ENCODE data around the gene DAPK2. TPM values are rescaled to one million over a fixed set of nuclear protein-coding genes. Genes with fewer than 3 reads are reported as not detected.
A peak's percentile ranks its signal among the peaks of the same experiment; 100 is the strongest.

DAPK2 gene
- total RNA-seq, 2 donors from 2014 or later, result 13.8 to 40.4 TPM

GRCh38 chr15:63948971-63949370 is 97.3 kb downstream of the DAPK2 start:
- DNase-seq (ENCODE audit: low spot score), result no peak
- Histone ChIP-seq H3K9me3 (no peaks in the 10 kb centered on the region), H3K4me3 (no peak overlapping the region), H3K27ac (no peak overlapping the region), H3K27me3 (replicated peaks; ENCODE audit: insufficient read depth) (no peaks in the 10 kb centered on the region), H3K4me1 (replicated peaks) (no peaks in the 10 kb centered on the region), H3K36me3 (no peaks in the 10 kb centered on the region)
- TF ChIP-seq POLR2A (IDR thresholded peaks at IDR 0.05), result no peak
- no peak for TF ChIP-seq POLR2AphosphoS5 (IDR thresholded peaks at IDR 0.05)
- TF ChIP-seq CTCF (IDR thresholded peaks at IDR 0.05), result no peak
- 97% methylated on average over 2 of the region's 2 CpGs for WGBS
- intact Hi-C loops (cut with DNase I), result loop anchor here (10.0 kb wide), 1 partner anchor 96 kb away; the partner anchor contains the start of gene DAPK2

- no peak overlapping the region for H3K4me3 ChIP-seq
- intact Hi-C loops (cut with DNase I), result loop anchor here (10.0 kb wide), 1 partner anchor 96 kb away; the partner anchor contains the start of gene DAPK2
- 96% methylated on average over 5 of the region's 5 CpGs for WGBS
- H3K27me3 ChIP-seq (replicated peaks; ENCODE audit: insufficient read depth), result no peaks in the 10 kb centered on the region
- DNase-seq (ENCODE audit: low spot score), result no peak
- H3K36me3 ChIP-seq, result no peaks in the 10 kb centered on the region
- no peaks in the 10 kb centered on the region for H3K4me1 ChIP-seq (replicated peaks)
- H3K27ac ChIP-seq, result no peak overlapping the region
- H3K9me3 ChIP-seq, result no peaks in the 10 kb centered on the region
- TF ChIP-seq CTCF (IDR thresholded peaks at IDR 0.05) (no peak), POLR2A (IDR thresholded peaks at IDR 0.05) (no peak), POLR2AphosphoS5 (IDR thresholded peaks at IDR 0.05) (no peak)
Measured at GRCh38 chr15:63948436-63948835, 97.8 kb downstream of the DAPK2 start.

- no peak overlapping the region for H3K27ac ChIP-seq
- intact Hi-C loops (cut with DNase I), result loop anchor here (10.0 kb wide), 1 partner anchor 98 kb away; the partner anchor contains the start of gene DAPK2
- TF ChIP-seq CTCF (IDR thresholded peaks at IDR 0.05) (no peak), POLR2AphosphoS5 (IDR thresholded peaks at IDR 0.05) (no peak), POLR2A (IDR thresholded peaks at IDR 0.05) (no peak)
- WGBS, result 90% methylated on average over 4 of the region's 4 CpGs
- no peaks in the 10 kb centered on the region for H3K4me1 ChIP-seq (replicated peaks)
- H3K4me3 ChIP-seq, result no peak overlapping the region
- H3K36me3 ChIP-seq, result no peaks in the 10 kb centered on the region
- H3K27me3 ChIP-seq (replicated peaks; ENCODE audit: insufficient read depth), result no peaks in the 10 kb centered on the region
- no peaks in the 10 kb centered on the region for H3K9me3 ChIP-seq
- DNase-seq (ENCODE audit: low spot score), result no peak
Measured at GRCh38 chr15:63947228-63947627, 99.1 kb downstream of the DAPK2 start.

- DNase-seq (ENCODE audit: low spot score), result no peak
- no peak overlapping the region for H3K27ac ChIP-seq
- H3K36me3 ChIP-seq, result no peaks in the 10 kb centered on the region
- no peaks in the 10 kb centered on the region for H3K9me3 ChIP-seq
- no peaks in the 10 kb centered on the region for H3K4me1 ChIP-seq (replicated peaks)
- 93% methylated on average over 3 of the region's 4 CpGs for WGBS
- intact Hi-C loops (cut with DNase I), result loop anchor here (10.0 kb wide), 1 partner anchor 98 kb away; the partner anchor contains the start of gene DAPK2
- no peaks in the 10 kb centered on the region for H3K27me3 ChIP-seq (replicated peaks; ENCODE audit: insufficient read depth)
- no peak overlapping the region for H3K4me3 ChIP-seq
- TF ChIP-seq CTCF (IDR thresholded peaks at IDR 0.05) (no peak), POLR2A (IDR thresholded peaks at IDR 0.05) (no peak), POLR2AphosphoS5 (IDR thresholded peaks at IDR 0.05) (no peak)
Measured at GRCh38 chr15:63946524-63947065, 99.7 kb downstream of the DAPK2 start.

GRCh38 chr15:63945838-63946298 is 100.4 kb downstream of the DAPK2 start:
- Histone ChIP-seq H3K4me3 (no peak overlapping the region), H3K27ac (no peak overlapping the region), H3K9me3 (no peaks in the 10 kb centered on the region), H3K36me3 (no peaks in the 10 kb centered on the region), H3K4me1 (replicated peaks) (no peaks in the 10 kb centered on the region), H3K27me3 (replicated peaks; ENCODE audit: insufficient read depth) (no peaks in the 10 kb centered on the region)
- 59% methylated on average over 9 of the region's 9 CpGs for whole genome bisulfite sequencing
- intact Hi-C loops (cut with DNase I), result loop anchor here (10.0 kb wide), 1 partner anchor 99 kb away; the partner anchor contains the start of gene DAPK2
- TF ChIP-seq POLR2AphosphoS5 (IDR thresholded peaks at IDR 0.05) (peak; percentile 42), CTCF (IDR thresholded peaks at IDR 0.05) (peak in 1 of 4 experiments; percentile 74), POLR2A (IDR thresholded peaks at IDR 0.05) (no peak)
- peak; percentile 61 for DNase-seq (ENCODE audit: low spot score)
